ENCODE data around the gene JAKMIP1.

DNA sequence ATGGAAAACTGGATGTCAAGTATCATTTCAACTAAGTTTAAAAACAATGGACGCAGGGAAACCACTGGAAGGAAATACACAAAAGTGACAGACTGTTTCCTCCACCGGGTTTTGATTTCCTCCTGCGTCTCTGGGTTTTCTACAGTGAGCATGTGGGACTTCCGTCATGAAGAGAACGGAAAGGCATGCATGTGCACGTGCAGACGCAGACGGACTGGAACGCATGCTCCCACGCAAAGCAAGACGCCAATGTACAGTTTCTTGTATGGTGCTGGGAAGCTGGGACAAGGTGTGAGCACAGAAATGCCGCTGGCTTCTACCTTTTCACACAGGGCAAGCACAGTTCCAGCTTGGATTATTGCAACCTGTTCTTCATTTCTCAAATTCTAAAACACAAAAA lies 151.8 kb downstream of the JAKMIP1 start:
- TF ChIP-seq, protein P1, sequence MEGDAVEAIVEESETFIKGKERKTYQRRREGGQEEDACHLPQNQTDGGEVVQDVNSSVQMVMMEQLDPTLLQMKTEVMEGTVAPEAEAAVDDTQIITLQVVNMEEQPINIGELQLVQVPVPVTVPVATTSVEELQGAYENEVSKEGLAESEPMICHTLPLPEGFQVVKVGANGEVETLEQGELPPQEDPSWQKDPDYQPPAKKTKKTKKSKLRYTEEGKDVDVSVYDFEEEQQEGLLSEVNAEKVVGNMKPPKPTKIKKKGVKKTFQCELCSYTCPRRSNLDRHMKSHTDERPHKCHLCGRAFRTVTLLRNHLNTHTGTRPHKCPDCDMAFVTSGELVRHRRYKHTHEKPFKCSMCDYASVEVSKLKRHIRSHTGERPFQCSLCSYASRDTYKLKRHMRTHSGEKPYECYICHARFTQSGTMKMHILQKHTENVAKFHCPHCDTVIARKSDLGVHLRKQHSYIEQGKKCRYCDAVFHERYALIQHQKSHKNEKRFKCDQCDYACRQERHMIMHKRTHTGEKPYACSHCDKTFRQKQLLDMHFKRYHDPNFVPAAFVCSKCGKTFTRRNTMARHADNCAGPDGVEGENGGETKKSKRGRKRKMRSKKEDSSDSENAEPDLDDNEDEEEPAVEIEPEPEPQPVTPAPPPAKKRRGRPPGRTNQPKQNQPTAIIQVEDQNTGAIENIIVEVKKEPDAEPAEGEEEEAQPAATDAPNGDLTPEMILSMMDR (IDR thresholded peaks at IDR 0.05): no peak
- no peak for TF ChIP-seq POLR2A (IDR thresholded peaks at IDR 0.05)

All from lower leg skin (tissue), 3 donors.